Right lung (tissue), 5 donors: ENCODE data around the gene TSPYL2. TPM values are rescaled to one million over a fixed set of nuclear protein-coding genes. Genes with fewer than 3 reads are reported as not detected.

Experiments used
- DNase-seq, 2 donors: peaks; one replicate each; pipeline ENCODE4 v3.0.0-alpha.2; 2013
- polyA plus RNA-seq, 5 donors: library from polyadenylated mRNA; unstranded; fragments of 120-200 nt; gene quantifications; one replicate each; pipeline versions ENCODE4 v1.2.1 to v1.2.3, GENCODE V29; 2013; ENCODE audit warnings: inconsistent platforms in 1 of 5, low replicate concordance in 1 of 5; ENCODE audit not compliant: insufficient read length in 5 of 5, insufficient read depth in 1 of 5

The TSPYL2 gene
- polyA plus RNA-seq, 5 donors: 58.9 to 68.5 (median 63.6) TPM

DNA sequence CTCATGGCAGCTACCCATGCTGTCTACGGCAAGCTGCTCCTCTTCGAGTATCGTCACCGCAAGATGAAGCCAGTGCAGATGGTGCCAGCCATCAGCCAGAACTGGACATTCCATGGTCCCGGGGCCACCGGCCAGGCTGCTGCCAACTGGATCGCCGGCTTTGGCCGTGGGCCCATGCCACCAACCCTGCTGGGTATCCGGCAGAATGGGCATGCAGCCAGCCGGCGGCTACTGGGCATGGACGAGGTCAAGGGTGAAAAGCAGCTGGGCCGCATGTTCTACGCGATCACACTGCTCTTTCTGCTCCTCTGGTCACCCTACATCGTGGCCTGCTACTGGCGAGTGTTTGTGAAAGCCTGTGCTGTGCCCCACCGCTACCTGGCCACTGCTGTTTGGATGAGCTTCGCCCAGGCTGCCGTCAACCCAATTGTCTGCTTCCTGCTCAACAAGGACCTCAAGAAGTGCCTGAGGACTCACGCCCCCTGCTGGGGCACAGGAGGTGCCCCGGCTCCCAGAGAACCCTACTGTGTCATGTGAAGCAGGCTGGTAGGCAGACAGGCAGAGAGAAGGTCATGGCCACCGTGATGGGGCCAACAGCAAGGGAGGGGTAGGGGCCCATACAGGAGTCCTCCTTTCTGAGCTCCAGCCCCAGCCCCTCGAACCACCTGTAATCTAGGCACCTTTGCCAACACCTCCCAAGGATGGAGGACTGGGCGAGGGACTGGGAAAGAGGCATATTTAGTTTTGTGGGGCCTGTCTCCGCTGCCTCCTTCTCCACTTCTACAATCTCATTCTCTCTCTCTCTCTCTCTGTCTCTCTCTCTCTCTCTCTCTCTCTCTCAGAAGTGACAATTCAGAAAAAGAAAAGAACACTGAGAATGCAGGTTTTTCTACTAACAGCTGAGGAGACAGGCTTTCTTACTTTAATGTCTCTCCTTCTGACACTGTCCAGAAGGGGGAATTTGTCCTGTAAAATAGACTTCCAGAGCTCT, 4.7 kb upstream of the TSPYL2 start:
- no peak for DNase-seq

- no peak for DNase-seq
Measured at GRCh38 chrX:53078943-53079342, 3.2 kb upstream of the TSPYL2 start.

- no peak for DNase-seq
Measured at GRCh38 chrX:53080628-53081580, 1.3 kb upstream of the TSPYL2 start.

DNA sequence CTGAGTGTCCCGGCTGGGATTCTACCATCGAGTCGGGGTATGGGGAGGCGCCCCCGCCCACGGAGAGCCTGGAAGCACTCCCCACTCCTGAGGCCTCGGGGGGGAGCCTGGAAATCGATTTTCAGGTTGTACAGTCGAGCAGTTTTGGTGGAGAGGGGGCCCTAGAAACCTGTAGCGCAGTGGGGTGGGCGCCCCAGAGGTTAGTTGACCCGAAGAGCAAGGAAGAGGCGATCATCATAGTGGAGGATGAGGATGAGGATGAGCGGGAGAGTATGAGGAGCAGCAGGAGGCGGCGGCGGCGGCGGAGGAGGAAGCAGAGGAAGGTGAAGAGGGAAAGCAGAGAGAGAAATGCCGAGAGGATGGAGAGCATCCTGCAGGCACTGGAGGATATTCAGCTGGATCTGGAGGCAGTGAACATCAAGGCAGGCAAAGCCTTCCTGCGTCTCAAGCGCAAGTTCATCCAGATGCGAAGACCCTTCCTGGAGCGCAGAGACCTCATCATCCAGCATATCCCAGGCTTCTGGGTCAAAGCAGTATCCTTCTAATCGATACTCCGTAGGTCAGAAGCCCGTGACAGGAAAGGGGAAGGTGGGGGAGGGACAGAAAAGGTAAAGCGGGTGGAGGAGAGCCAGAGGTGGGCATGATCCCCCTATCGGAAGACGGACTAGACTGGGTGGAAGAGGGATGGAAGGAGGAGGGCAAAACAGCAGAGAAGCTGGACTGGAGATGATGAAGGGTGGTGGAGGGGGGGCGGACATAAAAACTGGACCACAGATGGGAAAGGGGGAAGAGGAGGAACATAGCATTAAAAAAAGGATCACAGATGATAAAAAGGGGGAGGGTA, 828 bp downstream of the TSPYL2 start:
- DNase-seq: no peak

DNA sequence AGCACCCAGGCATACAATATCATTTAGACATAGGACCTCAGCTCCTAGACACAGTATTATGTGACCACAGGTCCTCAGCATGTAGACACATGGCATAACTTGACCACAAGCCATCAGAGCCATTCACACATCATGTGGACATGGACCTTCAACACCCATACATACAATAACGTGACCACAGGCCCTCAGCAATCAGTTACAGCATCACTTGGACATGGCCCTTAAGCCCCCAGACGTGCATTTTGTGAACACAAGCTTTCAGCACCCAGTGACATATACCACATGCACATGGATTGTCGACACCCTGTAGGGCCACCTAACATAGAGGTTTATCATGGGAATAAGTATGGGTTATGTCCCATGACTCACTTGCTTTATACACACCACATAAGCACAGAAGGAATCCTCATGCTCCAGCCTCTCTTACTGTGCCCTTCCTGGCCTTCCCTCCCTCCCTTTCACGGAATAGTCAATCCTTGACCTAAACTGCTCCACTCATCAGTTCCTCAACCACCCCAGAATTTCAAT, 1.9 kb downstream of the TSPYL2 start:
- DNase-seq: no peak

GRCh38 chrX:53084863-53085262, 2.7 kb downstream of the TSPYL2 start:
- no peak for DNase-seq

- DNase-seq: no peak
Measured at GRCh38 chrX:53085661-53086229, 3.6 kb downstream of the TSPYL2 start.

DNA sequence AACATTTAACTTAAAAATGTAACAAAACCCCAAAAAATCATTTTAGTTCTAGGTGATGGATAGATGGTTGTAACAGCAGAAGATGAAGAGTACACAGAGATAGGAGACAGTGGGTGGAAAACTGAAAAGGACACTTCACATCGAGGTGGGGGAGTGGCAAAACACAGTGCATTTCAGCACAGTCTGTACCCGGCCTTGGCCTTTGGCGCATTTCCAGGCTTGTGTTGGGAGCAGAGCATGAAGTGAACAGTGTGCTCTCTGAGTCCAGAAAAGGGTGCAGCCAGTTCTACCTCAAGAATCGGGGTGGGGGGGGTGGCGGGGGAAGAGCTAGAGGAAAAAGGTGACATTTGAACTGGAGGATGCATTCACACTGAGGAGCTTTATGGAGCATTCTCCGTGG, 4.3 kb downstream of the TSPYL2 start:
- no peak for DNase-seq

GRCh38 chrX:53087388-53087831, 5.2 kb downstream of the TSPYL2 start:
- no peak for DNase-seq

GRCh38 chrX:53088136-53088974, 6.2 kb downstream of the TSPYL2 start:
- peak; percentile 73 to 79 for DNase-seq

DNA sequence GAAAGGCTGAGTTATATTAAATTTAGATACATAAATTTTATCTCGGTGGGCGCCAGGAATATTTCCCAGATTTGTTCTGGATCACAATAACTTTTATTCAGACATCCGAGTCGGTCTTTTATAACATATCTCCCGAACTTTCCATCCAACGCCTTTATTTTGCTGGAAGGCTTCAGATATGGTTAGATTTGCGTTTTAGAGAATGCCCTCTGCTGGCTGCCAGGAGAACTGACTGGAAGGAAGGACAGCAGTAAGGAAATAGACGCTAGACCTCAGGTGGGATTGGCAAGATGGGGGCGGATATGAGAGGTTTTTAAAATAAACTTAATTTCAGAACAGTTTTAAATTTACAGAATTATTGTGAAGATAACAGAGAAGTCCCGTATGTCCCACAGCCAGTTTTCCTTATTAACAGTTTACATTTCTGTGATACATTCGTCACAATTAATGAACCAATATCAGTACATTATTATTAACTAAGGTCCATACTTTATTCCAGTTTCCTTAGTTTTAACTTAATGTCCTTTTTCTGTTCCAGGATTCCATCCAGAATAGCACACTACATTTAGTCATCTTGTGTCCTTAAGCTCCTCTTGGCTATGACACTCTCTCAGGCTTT, 7.2 kb downstream of the TSPYL2 start:
- no peak for DNase-seq

GRCh38 chrX:53089925-53090324, 7.8 kb downstream of the TSPYL2 start:
- no peak for DNase-seq

DNA sequence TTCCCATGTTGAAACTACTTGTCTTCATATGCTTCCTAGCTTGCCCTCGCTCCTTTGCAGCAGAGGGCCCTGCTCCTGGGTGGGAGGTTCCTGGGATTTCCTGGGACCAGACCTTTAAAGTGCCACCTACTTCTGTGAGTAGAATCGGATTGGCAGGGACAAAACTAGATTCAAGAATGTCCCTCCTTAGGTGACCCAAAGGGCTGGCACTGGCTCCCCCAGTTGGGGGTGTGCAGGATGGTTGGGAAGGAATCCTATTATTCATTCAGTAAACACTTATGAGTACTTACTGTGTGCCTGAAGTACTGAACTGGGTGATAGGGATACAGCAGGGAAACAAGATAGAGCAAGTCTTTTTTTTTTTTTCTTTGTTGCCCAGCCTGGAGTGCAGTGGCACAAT, 9.2 kb downstream of the TSPYL2 start:
- no peak for DNase-seq

DNA sequence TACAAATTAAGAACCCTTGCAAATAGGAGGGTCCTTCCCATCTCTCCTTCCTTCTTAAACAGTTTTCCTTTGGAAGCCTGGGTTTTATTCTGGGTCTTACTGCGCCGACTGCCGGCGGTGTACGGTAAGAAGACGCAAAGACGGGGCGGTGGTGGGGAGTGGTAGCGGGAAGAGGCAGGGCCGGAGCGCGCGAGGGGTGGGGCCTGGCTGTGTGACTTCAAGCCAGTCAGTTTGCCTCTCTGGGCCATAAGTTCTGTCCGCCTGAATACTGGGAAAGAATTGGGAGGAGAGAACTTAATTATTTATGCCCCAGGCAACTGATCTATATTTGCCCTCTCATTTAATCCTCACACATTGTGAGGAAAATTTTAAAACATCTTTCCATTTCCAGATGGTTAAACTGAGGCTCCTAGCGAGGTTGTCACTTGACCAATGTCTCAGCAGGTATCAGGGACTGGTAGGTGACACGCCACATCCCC, 11.0 kb downstream of the TSPYL2 start:
- DNase-seq: peak in 1 of 2 donors; percentile 45

DNA sequence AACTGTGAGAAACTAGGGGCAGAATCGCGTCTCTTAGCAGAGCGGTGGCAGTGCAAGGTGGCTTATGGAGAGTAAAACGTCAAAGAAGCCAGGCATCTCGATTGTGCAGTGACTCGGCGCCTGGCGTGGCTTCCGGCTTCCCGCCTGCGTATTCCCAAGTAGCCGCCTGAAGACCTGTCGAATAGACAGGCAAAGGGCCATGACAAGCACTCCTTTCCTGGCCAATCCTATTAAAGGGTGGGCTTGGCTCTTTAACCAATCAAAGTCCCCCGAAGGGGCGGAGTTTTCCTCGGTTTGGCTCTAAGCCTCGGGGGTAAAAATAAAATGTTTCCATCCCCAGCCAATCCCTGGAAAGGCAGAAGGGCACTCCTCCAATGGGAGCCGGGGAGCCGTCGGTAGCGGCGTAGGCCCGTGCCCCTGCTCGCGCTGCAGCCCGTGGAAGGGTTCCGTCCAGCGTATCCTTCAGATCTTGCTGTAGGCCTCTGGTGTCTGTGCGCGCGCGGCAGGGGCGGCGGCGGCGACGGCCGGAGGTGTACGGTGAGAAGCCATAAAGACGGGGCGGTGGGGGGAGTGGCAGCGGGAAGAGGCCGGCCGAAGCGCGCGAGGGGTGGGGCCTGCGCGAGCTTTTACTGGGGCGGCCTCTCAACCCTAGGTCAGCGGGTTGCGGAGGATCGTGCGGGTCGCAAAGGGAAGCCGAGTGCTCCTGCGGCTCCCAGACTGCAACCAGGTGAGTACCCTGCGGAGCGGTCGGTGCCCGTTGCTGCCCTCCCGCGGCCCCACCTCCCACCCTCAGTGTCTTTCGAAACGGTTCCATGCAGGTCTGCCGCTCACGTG, 11.8 kb downstream of the TSPYL2 start, which contains the start of gene KANTR:
Gene KANTR (plus strand): TSS at position 395 of the 834 bp plus-strand sequence. CDS start 30,131 bp downstream, outside the sequence.
- DNase-seq: peak; percentile 87 to 90

DNA sequence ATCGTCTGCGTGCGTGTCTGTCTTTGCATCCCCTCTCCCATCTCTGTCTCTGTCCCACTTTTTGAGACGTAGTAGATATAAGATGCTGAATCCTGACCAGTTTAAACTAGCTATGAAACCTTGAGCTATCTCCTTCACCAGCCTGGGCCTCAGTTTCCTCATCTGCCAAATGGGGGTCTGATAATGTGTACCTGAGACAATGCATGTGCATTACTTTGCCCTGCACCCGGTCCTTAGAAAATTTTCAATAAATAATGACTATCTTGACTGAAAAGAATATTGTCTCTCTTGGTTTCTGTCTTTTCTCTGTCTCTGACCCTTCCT, 12.4 kb downstream of the TSPYL2 start:
- DNase-seq: no peak

GRCh38 chrX:53095796-53096195, 13.6 kb downstream of the TSPYL2 start:
- DNase-seq: no peak
